ENCODE measurements around the gene MMP3. TPM values are rescaled to one million over a fixed set of nuclear protein-coding genes. Genes with fewer than 3 reads are reported as not detected.

MMP3 gene
- total RNA-seq, 2 experiments from 2014 or later: not detected

- intact Hi-C loops (cut with DNase I, micrococcal nuclease): no loop called here
- CTCF ChIA-PET: no interaction called here
- Mint-ChIP-seq H3K4me3 (no peak overlapping the region), H3K36me3 (ENCODE audit: low read depth) (no peaks in the 10 kb centered on the region), H3K27ac (no peak overlapping the region), H3K4me1 (ENCODE audit: low read depth) (no peaks in the 10 kb centered on the region), H3K27me3 (peaks cover 46% of the 10 kb centered on the region), H3K9me3 (peaks cover 2% of the 10 kb centered on the region)
- POLR2A ChIA-PET: no interaction called here
- TF ChIP-seq CTCF (IDR thresholded peaks at IDR 0.05): no peak
- no peaks in the 10 kb centered on the region for H3K4me1 ChIP-seq (ENCODE audit: insufficient read depth, low read length)
- no peaks in the 10 kb centered on the region for H3K36me3 ChIP-seq (ENCODE audit: insufficient read depth, low read length)
- peaks cover 10 to 24% of the 10 kb centered on the region in 2 experiments for H3K27me3 ChIP-seq (ENCODE audit: control insufficient read depth in 1 of 2, insufficient read depth in 2 of 2, low read length in 2 of 2)
- no peak for DNase-seq
- no peak for ATAC-seq (ENCODE audit: poor library complexity)
- H3K27ac ChIP-seq (ENCODE audit: low read depth in 1 of 2, low read length in 2 of 2): no peak overlapping the region
- H3K4me3 ChIP-seq (ENCODE audit: low read length): no peak overlapping the region
- peaks cover 0 to 15% of the 10 kb centered on the region in 2 experiments for H3K9me3 ChIP-seq (ENCODE audit: control insufficient read depth in 1 of 2, insufficient read depth in 1 of 2, low read length in 2 of 2)
Measured at GRCh38 chr11:102830001-102830727, 13.2 kb downstream of the MMP3 start.

GRCh38 chr11:102829316-102830000 is 14.0 kb downstream of the MMP3 start:
- Histone ChIP-seq H3K27ac (ENCODE audit: low read depth in 1 of 2, low read length in 2 of 2) (no peak overlapping the region), H3K4me3 (ENCODE audit: low read length) (no peak overlapping the region), H3K36me3 (ENCODE audit: insufficient read depth, low read length) (no peaks in the 10 kb centered on the region), H3K4me1 (ENCODE audit: insufficient read depth, low read length) (no peaks in the 10 kb centered on the region), H3K27me3 (ENCODE audit: control insufficient read depth in 1 of 2, insufficient read depth in 2 of 2, low read length in 2 of 2) (peaks cover 10 to 24% of the 10 kb centered on the region in 2 experiments), H3K9me3 (ENCODE audit: control insufficient read depth in 1 of 2, insufficient read depth in 1 of 2, low read length in 2 of 2) (peaks cover 0 to 15% of the 10 kb centered on the region in 2 experiments)
- Mint-ChIP-seq H3K27me3 (peaks cover 39% of the 10 kb centered on the region), H3K27ac (no peak overlapping the region), H3K4me3 (no peak overlapping the region), H3K9me3 (peaks cover 2% of the 10 kb centered on the region), H3K36me3 (ENCODE audit: low read depth) (no peaks in the 10 kb centered on the region), H3K4me1 (ENCODE audit: low read depth) (no peaks in the 10 kb centered on the region)
- ChIA-PET POLR2A (no interaction called here), CTCF (no interaction called here)
- DNase-seq (no peak), ATAC-seq (ENCODE audit: poor library complexity) (no peak)
- no peak for TF ChIP-seq CTCF (IDR thresholded peaks at IDR 0.05)
- intact Hi-C loops (cut with DNase I, micrococcal nuclease): no loop called here

- Mint-ChIP-seq H3K27me3 (peaks cover 12% of the 10 kb centered on the region), H3K4me3 (no peak overlapping the region), H3K27ac (no peak overlapping the region), H3K4me1 (ENCODE audit: low read depth) (no peaks in the 10 kb centered on the region), H3K9me3 (peaks cover 2% of the 10 kb centered on the region), H3K36me3 (ENCODE audit: low read depth) (no peaks in the 10 kb centered on the region)
- ATAC-seq (ENCODE audit: poor library complexity) (no peak), DNase-seq (no peak)
- ChIA-PET CTCF (no interaction called here), POLR2A (no interaction called here)
- intact Hi-C loops (cut with DNase I, micrococcal nuclease): no loop called here
- Histone ChIP-seq H3K4me1 (ENCODE audit: insufficient read depth, low read length) (no peaks in the 10 kb centered on the region), H3K36me3 (ENCODE audit: insufficient read depth, low read length) (no peaks in the 10 kb centered on the region), H3K27me3 (ENCODE audit: control insufficient read depth in 1 of 2, insufficient read depth in 2 of 2, low read length in 2 of 2) (peaks cover 0 to 2% of the 10 kb centered on the region in 2 experiments), H3K9me3 (ENCODE audit: control insufficient read depth in 1 of 2, insufficient read depth in 1 of 2, low read length in 2 of 2) (peaks cover 0 to 16% of the 10 kb centered on the region in 2 experiments), H3K27ac (ENCODE audit: low read depth in 1 of 2, low read length in 2 of 2) (no peak overlapping the region), H3K4me3 (ENCODE audit: low read length) (no peak overlapping the region)
- TF ChIP-seq CTCF (IDR thresholded peaks at IDR 0.05): no peak
Measured at GRCh38 chr11:102824556-102824955, 18.9 kb downstream of the MMP3 start.

Measured in CD4-positive, alpha-beta T cell (primary cell).